ENCODE measurements around the gene CNOT8. TPM values are rescaled to one million over a fixed set of nuclear protein-coding genes. Genes with fewer than 3 reads are reported as not detected.
"Not testable (repeated sequence)": the region's sequence is repeated elsewhere in the genome, so short reads cannot be mapped to it uniquely, and the experiment has no call there.

Gene CNOT8
- total RNA-seq, 2 experiments from 2014 or later = 86.2 to 94.5 TPM

DNA sequence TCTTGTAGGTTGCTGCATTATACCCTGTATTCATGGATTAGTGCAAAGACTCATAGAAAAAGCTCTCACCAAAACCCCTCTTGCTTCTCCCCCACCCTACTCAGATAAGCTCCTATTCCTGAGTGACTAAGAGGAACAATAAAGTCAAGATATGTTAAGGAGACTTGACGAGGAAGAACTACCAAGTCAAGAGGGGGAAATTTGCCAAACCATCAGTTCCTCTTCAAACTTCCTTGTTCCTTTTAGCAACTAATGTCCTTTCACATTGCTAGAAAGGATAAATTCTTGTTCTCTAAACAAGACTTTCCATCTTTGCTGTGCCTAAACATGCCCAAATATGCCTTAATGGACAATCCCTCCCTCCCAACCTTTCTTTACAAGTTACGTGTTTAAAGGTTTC, 27.0 kb downstream of the CNOT8 start:
- CTCF ChIA-PET = no interaction called here
- H3K9me3 Mint-ChIP-seq = peaks cover 21% of the 10 kb centered on the region
- no peak overlapping the region for H3K27ac Mint-ChIP-seq
- H3K27me3 Mint-ChIP-seq = no peaks in the 10 kb centered on the region
- POLR2A ChIA-PET = no interaction called here
- H3K4me1 Mint-ChIP-seq = no peaks in the 10 kb centered on the region
- no peak overlapping the region for H3K4me3 Mint-ChIP-seq
- peaks cover 76% of the 10 kb centered on the region for H3K36me3 Mint-ChIP-seq (ENCODE audit: low read depth)
- DNase-seq = no peak

DNA sequence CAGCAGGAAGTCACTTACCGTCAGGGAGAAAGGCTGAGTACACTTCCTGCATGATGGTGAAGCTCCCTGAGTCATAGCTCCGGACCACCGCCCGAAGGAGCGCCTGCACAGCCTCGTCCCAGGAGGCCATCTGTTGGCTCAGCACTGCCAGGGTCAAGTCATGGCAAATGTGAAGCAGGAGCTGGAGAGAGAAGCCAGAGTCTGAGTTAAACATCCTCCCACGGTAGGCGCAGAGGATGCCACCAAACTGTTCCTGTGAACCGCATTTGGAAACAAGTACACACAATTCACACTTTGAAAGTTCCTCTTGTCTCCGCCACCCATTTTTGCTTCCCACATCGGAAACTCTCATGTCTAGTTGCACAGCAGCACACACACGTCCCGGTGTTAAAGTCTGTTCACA, 33.9 kb downstream of the CNOT8 start:
- ChIA-PET POLR2A (no interaction called here), CTCF (no interaction called here)
- Mint-ChIP-seq H3K9me3 (no peaks in the 10 kb centered on the region), H3K4me1 (peaks cover 6% of the 10 kb centered on the region), H3K27ac (no peak overlapping the region), H3K27me3 (no peaks in the 10 kb centered on the region), H3K36me3 (ENCODE audit: low read depth) (peaks cover 72% of the 10 kb centered on the region), H3K4me3 (no peak overlapping the region)
- no peak for DNase-seq

GRCh38 chr5:154893381-154893780, 35.0 kb downstream of the CNOT8 start:
- ChIA-PET POLR2A (no interaction called here), CTCF (no interaction called here)
- Mint-ChIP-seq H3K36me3 (ENCODE audit: low read depth) (peaks cover 68% of the 10 kb centered on the region), H3K4me1 (peaks cover 10% of the 10 kb centered on the region), H3K27me3 (no peaks in the 10 kb centered on the region), H3K9me3 (no peaks in the 10 kb centered on the region), H3K4me3 (no peak overlapping the region), H3K27ac (no peak overlapping the region)
- no peak for DNase-seq

DNA sequence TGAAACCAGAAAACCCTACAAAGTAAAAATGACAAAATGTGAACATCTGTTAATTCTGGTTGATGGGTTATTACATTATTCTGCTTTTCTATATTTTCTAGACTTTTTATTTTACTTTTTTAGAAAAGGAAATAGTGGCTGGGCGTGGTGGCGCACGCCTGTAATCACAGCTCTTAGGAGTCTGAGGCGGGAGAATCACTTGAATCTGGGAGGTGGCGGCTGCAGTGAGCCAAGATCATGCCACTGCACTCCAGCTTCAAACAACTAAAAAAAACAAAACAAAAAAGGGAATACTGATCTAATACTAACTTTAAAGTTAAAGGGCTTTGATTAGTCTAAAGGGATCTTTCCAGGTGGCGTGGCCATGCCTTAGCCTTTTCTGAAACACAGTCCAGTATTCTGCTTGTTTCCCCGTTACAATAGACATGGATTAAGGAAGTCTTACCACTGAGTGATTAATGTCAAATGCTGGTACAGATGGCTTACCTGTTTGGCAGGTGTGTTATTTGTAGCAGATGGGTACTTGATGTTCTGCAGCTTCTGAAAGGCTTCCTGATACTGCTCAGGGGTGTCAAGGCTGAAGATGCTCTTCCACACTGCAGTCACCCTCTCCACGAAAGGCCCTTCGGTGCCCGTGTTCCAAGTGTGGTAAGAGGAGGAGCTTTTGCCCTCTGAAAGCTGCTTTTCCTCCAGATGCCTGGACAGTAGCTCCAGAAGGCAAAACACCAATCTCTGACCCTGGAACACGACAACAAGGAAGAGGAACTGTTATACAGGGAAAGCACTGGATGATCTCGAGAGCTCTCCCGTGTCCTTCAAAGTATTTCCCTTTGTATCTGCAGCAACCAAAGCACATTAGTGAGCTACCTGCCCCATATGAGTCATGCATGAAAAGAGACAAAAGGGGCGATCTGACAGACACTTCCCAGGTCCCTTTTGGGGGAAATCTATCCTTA, 37.5 kb downstream of the CNOT8 start:
- POLR2A ChIA-PET = interaction anchor here (0.8 kb wide), 1 partner anchor 15 kb away, joined by 3 read pairs; no protein-coding TSS in a partner anchor

DNA sequence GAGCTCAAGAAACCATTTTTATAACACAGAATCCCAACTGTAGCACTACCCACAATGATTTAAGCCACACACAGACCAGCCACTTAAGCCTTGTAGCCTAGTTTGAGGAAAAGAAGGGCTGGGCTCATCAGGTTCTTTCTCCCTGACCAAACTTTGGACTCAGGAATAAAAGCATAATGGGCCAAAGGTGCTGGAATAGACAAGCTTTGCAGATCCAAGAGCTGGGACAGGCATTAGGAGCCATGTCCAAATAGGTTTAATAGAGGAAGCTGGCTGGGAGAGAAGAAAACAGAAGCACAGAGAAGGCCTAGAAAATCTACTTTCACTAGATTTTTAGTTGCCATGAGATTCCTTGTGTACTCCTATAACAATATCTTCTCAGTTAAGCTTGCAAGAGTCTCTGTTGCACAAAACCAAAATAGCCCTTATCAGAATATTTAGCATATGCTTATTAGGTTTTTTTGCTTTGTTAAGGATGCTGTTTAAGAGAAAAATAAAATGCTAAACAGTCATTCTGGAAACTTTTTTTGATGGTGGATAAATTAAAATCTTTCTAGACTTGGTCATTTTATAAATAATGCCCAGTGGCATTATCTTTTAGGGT, 38.2 kb downstream of the CNOT8 start:
- H3K36me3 Mint-ChIP-seq (ENCODE audit: low read depth) = peaks cover 64% of the 10 kb centered on the region
- no peaks in the 10 kb centered on the region for H3K9me3 Mint-ChIP-seq
- no peak overlapping the region for H3K4me3 Mint-ChIP-seq
- peaks cover 10% of the 10 kb centered on the region for H3K4me1 Mint-ChIP-seq
- H3K27ac Mint-ChIP-seq = no peak overlapping the region
- CTCF ChIA-PET = interaction anchor here (0.6 to 1.3 kb wide), 2 partner anchors 28 to 246 kb away, joined by 3 read pairs; no protein-coding TSS in a partner anchor
- POLR2A ChIA-PET = interaction anchor here (0.8 kb wide), 1 partner anchor 16 kb away, joined by 3 read pairs; no protein-coding TSS in a partner anchor
- no peak for DNase-seq
- H3K27me3 Mint-ChIP-seq = no peaks in the 10 kb centered on the region

More for the DNA sequence above, 37.5 kb downstream of the CNOT8 start:
- H3K4me1 Mint-ChIP-seq = peaks cover 10% of the 10 kb centered on the region
- H3K4me3 Mint-ChIP-seq = no peak overlapping the region
- DNase-seq = no peak
- H3K27ac Mint-ChIP-seq = no peak overlapping the region
- no peaks in the 10 kb centered on the region for H3K9me3 Mint-ChIP-seq
- H3K36me3 Mint-ChIP-seq (ENCODE audit: low read depth) = peaks cover 70% of the 10 kb centered on the region
- no peaks in the 10 kb centered on the region for H3K27me3 Mint-ChIP-seq
- CTCF ChIA-PET = interaction anchor here (0.6 to 1.3 kb wide), 2 partner anchors 27 to 246 kb away, joined by 3 read pairs; no protein-coding TSS in a partner anchor

DNA sequence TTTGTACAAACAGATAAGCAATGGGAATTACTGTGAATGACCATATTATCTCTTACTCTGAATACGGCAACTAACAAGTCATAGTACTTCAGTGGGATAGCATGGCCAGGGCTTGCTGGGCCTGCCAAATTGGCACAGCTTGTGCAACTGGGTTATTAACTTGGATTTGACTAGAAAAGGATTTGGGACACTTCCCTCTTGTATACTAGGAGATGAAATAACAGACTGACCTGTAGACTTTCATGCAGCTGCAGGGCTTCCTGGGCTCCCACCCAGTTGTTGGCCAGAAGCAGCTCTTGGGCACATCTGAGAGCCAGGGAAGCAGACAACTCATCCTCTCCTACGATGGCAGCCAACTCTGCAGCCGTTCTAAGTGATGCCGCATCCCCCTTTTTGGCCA, 39.8 kb downstream of the CNOT8 start:
- Mint-ChIP-seq H3K27ac (no peak overlapping the region), H3K4me3 (no peak overlapping the region), H3K9me3 (no peaks in the 10 kb centered on the region), H3K4me1 (peaks cover 4% of the 10 kb centered on the region), H3K36me3 (ENCODE audit: low read depth) (peaks cover 62% of the 10 kb centered on the region), H3K27me3 (no peaks in the 10 kb centered on the region)
- ChIA-PET CTCF (interaction anchor here (0.6 kb wide), 1 partner anchor 429 kb away, joined by 4 read pairs; no protein-coding TSS in a partner anchor), POLR2A (no interaction called here)
- no peak for DNase-seq

GRCh38 chr5:154899151-154899816, 40.9 kb downstream of the CNOT8 start:
- ChIA-PET CTCF (no interaction called here), POLR2A (no interaction called here)
- H3K4me1 Mint-ChIP-seq = peaks cover 4% of the 10 kb centered on the region
- no peak for DNase-seq
- no peaks in the 10 kb centered on the region for H3K27me3 Mint-ChIP-seq
- H3K9me3 Mint-ChIP-seq = no peaks in the 10 kb centered on the region
- no peak overlapping the region for H3K4me3 Mint-ChIP-seq
- no peak overlapping the region for H3K27ac Mint-ChIP-seq
- H3K36me3 Mint-ChIP-seq (ENCODE audit: low read depth) = peaks cover 61% of the 10 kb centered on the region

- DNase-seq = no peak
- Mint-ChIP-seq H3K9me3 (no peaks in the 10 kb centered on the region), H3K27ac (no peak overlapping the region), H3K4me1 (peaks cover 4% of the 10 kb centered on the region), H3K4me3 (no peak overlapping the region), H3K36me3 (ENCODE audit: low read depth) (peaks cover 62% of the 10 kb centered on the region), H3K27me3 (no peaks in the 10 kb centered on the region)
- POLR2A ChIA-PET = no interaction called here
- CTCF ChIA-PET = no interaction called here
Observed at GRCh38 chr5:154900066-154900465, 41.6 kb downstream of the CNOT8 start.

DNA sequence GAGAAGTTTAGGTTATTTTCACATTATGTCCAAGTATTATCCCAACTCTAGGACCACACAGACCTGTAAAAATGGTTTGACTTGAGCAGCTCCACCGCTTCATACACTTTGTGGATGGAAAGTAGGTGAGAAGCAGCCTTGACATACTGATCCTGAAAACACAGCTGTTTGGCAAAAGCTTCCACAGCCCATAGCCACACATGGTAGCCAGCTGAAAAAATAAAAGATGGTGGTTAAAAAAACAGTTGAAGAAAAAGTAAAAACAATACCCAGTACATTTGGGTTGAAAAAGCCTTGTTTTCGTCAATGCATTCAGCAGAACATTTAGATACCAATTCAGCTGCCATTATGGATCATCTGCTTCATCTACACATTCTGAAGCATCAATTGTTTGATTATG, 42.8 kb downstream of the CNOT8 start:
- H3K4me1 Mint-ChIP-seq = peaks cover 4% of the 10 kb centered on the region
- peaks cover 50% of the 10 kb centered on the region for H3K36me3 Mint-ChIP-seq (ENCODE audit: low read depth)
- H3K27ac Mint-ChIP-seq = no peak overlapping the region
- no peak for DNase-seq
- H3K27me3 Mint-ChIP-seq = no peaks in the 10 kb centered on the region
- no peaks in the 10 kb centered on the region for H3K9me3 Mint-ChIP-seq
- ChIA-PET CTCF (no interaction called here), POLR2A (no interaction called here)
- H3K4me3 Mint-ChIP-seq = no peak overlapping the region

- Mint-ChIP-seq H3K4me1 (peaks cover 4% of the 10 kb centered on the region), H3K4me3 (no peak overlapping the region), H3K27ac (no peak overlapping the region), H3K9me3 (no peaks in the 10 kb centered on the region), H3K36me3 (ENCODE audit: low read depth) (peaks cover 47% of the 10 kb centered on the region), H3K27me3 (no peaks in the 10 kb centered on the region)
- DNase-seq = no peak
- ChIA-PET POLR2A (no interaction called here), CTCF (no interaction called here)
Observed at GRCh38 chr5:154901913-154902312, 43.5 kb downstream of the CNOT8 start.

GRCh38 chr5:154905601-154906000, 47.2 kb downstream of the CNOT8 start:
- H3K9me3 Mint-ChIP-seq, H3K27me3 Mint-ChIP-seq, POLR2A ChIA-PET, CTCF ChIA-PET, DNase-seq, H3K4me1 Mint-ChIP-seq, H3K4me3 Mint-ChIP-seq, H3K27ac Mint-ChIP-seq: not testable (repeated sequence)
- peaks cover 36% of the 10 kb centered on the region for H3K36me3 Mint-ChIP-seq (ENCODE audit: low read depth)

- H3K36me3 Mint-ChIP-seq (ENCODE audit: low read depth) = peaks cover 18% of the 10 kb centered on the region
- no peak overlapping the region for H3K4me3 Mint-ChIP-seq
- no peaks in the 10 kb centered on the region for H3K27me3 Mint-ChIP-seq
- no peaks in the 10 kb centered on the region for H3K4me1 Mint-ChIP-seq
- ChIA-PET POLR2A (no interaction called here), CTCF (interaction anchor here (1.2 kb wide), 1 partner anchor 21 kb away, joined by 3 read pairs; the partner anchor contains the start of gene GEMIN5)
- H3K9me3 Mint-ChIP-seq = no peaks in the 10 kb centered on the region
- H3K27ac Mint-ChIP-seq = no peak overlapping the region
- DNase-seq = no peak
Observed at GRCh38 chr5:154916874-154917273, 58.4 kb downstream of the CNOT8 start.

DNA sequence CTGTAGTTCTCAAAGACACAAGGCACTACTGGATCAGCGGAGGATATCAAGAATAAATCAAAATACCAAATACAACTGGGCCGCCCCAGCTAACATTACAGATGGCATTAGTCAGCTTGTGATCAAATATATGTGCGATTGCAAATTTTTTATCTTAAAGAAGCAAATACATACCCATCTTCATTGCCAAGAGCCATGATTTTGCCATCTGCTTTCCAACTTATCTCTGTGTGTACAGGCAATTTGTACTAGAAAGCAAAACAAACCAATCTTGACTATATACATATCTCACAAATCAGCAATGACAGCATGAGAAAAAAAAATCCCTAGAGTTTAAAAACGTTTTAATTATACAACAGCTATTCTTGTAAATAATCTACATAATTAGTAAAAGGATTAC, 59.3 kb downstream of the CNOT8 start:
- H3K9me3 Mint-ChIP-seq = no peaks in the 10 kb centered on the region
- peaks cover 14% of the 10 kb centered on the region for H3K36me3 Mint-ChIP-seq (ENCODE audit: low read depth)
- CTCF ChIA-PET = no interaction called here
- H3K27me3 Mint-ChIP-seq = no peaks in the 10 kb centered on the region
- no peaks in the 10 kb centered on the region for H3K4me1 Mint-ChIP-seq
- POLR2A ChIA-PET = interaction anchor here (0.8 kb wide), 1 partner anchor 19 kb away, joined by 3 read pairs; no protein-coding TSS in a partner anchor
- no peak for DNase-seq
- no peak overlapping the region for H3K27ac Mint-ChIP-seq
- no peak overlapping the region for H3K4me3 Mint-ChIP-seq

Data from activated CD4-positive, alpha-beta memory T cell treated with anti-CD3 and anti-CD28 coated beads, Interleukin-2, amount 10 ng/mL, durations not matched to agents 7 days and 5 days (primary cell).